Measurements from ENCODE around the gene SMAD7. TPM values are rescaled to one million over a fixed set of nuclear protein-coding genes. Genes with fewer than 3 reads are reported as not detected.

SMAD7 gene
- total RNA-seq, 2 donors from 2014 or later = 161 to 181 TPM

GRCh38 chr18:48951448-48952286 lies 902 bp upstream of the SMAD7 start:
- no peaks in the 10 kb centered on the region for H3K9me3 ChIP-seq (ENCODE audit: control insufficient read depth, low read length, poor library complexity, severe bottlenecking)
- Mint-ChIP-seq H3K27ac (peak overlapping the region; percentile 99), H3K4me1 (peaks cover 44% of the 10 kb centered on the region), H3K27me3 (no peaks in the 10 kb centered on the region), H3K36me3 (ENCODE audit: low read depth) (peaks cover 4% of the 10 kb centered on the region), H3K4me3 (peak overlapping the region; percentile 95)
- ATAC-seq (peak; percentile 54), DNase-seq (peak; percentile 67 to 81 (median 77))

- DNase-seq (no peak), ATAC-seq (peak; percentile 4)
- H3K4me1 Mint-ChIP-seq = peaks cover 39% of the 10 kb centered on the region
- H3K9me3 ChIP-seq (ENCODE audit: control insufficient read depth, low read length, poor library complexity, severe bottlenecking) = no peaks in the 10 kb centered on the region
- H3K27ac Mint-ChIP-seq = peak overlapping the region; percentile 96
- H3K36me3 Mint-ChIP-seq (ENCODE audit: low read depth) = peaks cover 4% of the 10 kb centered on the region
- H3K4me3 Mint-ChIP-seq = peak overlapping the region; percentile 95
- H3K27me3 Mint-ChIP-seq = no peaks in the 10 kb centered on the region
Measured at GRCh38 chr18:48949606-48950535, 894 bp downstream of the SMAD7 start.

- no peaks in the 10 kb centered on the region for H3K9me3 ChIP-seq (ENCODE audit: control insufficient read depth, low read length, poor library complexity, severe bottlenecking)
- Mint-ChIP-seq H3K27ac (peak overlapping the region; percentile 96), H3K27me3 (no peaks in the 10 kb centered on the region), H3K4me1 (peaks cover 43% of the 10 kb centered on the region), H3K4me3 (peak overlapping the region; percentile 95), H3K36me3 (ENCODE audit: low read depth) (peaks cover 4% of the 10 kb centered on the region)
- DNase-seq = peak; percentile 42 to 65 (median 53)
- ATAC-seq = peak; percentile 8
Measured at GRCh38 chr18:48949050-48949605, 1.6 kb downstream of the SMAD7 start.

GRCh38 chr18:48948112-48949049 lies 2.4 kb downstream of the SMAD7 start:
- DNase-seq (peak; percentile 42 to 45 (median 44)), ATAC-seq (peak; percentile 14)
- H3K27me3 Mint-ChIP-seq = no peaks in the 10 kb centered on the region
- H3K4me1 Mint-ChIP-seq = peaks cover 49% of the 10 kb centered on the region
- H3K36me3 Mint-ChIP-seq (ENCODE audit: low read depth) = peaks cover 6% of the 10 kb centered on the region
- peak overlapping the region; percentile 96 for H3K27ac Mint-ChIP-seq
- H3K4me3 Mint-ChIP-seq = peak overlapping the region; percentile 95
- H3K9me3 ChIP-seq (ENCODE audit: control insufficient read depth, low read length, poor library complexity, severe bottlenecking) = no peaks in the 10 kb centered on the region

GRCh38 chr18:48947560-48947959 lies 3.2 kb downstream of the SMAD7 start:
- no peak for ATAC-seq
- Mint-ChIP-seq H3K4me3 (peak overlapping the region; percentile 95), H3K4me1 (peaks cover 56% of the 10 kb centered on the region), H3K27ac (peak overlapping the region; percentile 96), H3K27me3 (no peaks in the 10 kb centered on the region), H3K36me3 (ENCODE audit: low read depth) (peaks cover 9% of the 10 kb centered on the region)
- DNase-seq = no peak
- no peaks in the 10 kb centered on the region for H3K9me3 ChIP-seq (ENCODE audit: control insufficient read depth, low read length, poor library complexity, severe bottlenecking)

- DNase-seq (no peak), ATAC-seq (no peak)
- no peaks in the 10 kb centered on the region for H3K27me3 Mint-ChIP-seq
- peaks cover 58% of the 10 kb centered on the region for H3K4me1 Mint-ChIP-seq
- peak overlapping the region; percentile 96 for H3K27ac Mint-ChIP-seq
- H3K9me3 ChIP-seq (ENCODE audit: control insufficient read depth, low read length, poor library complexity, severe bottlenecking) = no peaks in the 10 kb centered on the region
- H3K36me3 Mint-ChIP-seq (ENCODE audit: low read depth) = peaks cover 9% of the 10 kb centered on the region
- peak overlapping the region; percentile 95 for H3K4me3 Mint-ChIP-seq
Measured at GRCh38 chr18:48947092-48947491, 3.7 kb downstream of the SMAD7 start.

- DNase-seq (no peak), ATAC-seq (no peak)
- no peaks in the 10 kb centered on the region for H3K27me3 Mint-ChIP-seq
- H3K9me3 ChIP-seq (ENCODE audit: control insufficient read depth, low read length, poor library complexity, severe bottlenecking) = no peaks in the 10 kb centered on the region
- H3K4me1 Mint-ChIP-seq = peaks cover 65% of the 10 kb centered on the region
- H3K4me3 Mint-ChIP-seq = peak overlapping the region; percentile 95
- peak overlapping the region; percentile 98 for H3K27ac Mint-ChIP-seq
- peaks cover 9% of the 10 kb centered on the region for H3K36me3 Mint-ChIP-seq (ENCODE audit: low read depth)
Measured at GRCh38 chr18:48946329-48946835, 4.4 kb downstream of the SMAD7 start.

- H3K36me3 Mint-ChIP-seq (ENCODE audit: low read depth) = peaks cover 9% of the 10 kb centered on the region
- DNase-seq (no peak), ATAC-seq (no peak)
- H3K27ac Mint-ChIP-seq = peak overlapping the region; percentile 98
- H3K9me3 ChIP-seq (ENCODE audit: control insufficient read depth, low read length, poor library complexity, severe bottlenecking) = no peaks in the 10 kb centered on the region
- H3K4me1 Mint-ChIP-seq = peaks cover 69% of the 10 kb centered on the region
- no peaks in the 10 kb centered on the region for H3K27me3 Mint-ChIP-seq
- peak overlapping the region; percentile 95 for H3K4me3 Mint-ChIP-seq
Measured at GRCh38 chr18:48945953-48946217, 4.9 kb downstream of the SMAD7 start.

GRCh38 chr18:48944634-48945033 lies 6.1 kb downstream of the SMAD7 start:
- Mint-ChIP-seq H3K27ac (peak overlapping the region; percentile 98), H3K4me3 (peak overlapping the region; percentile 75), H3K4me1 (peaks cover 76% of the 10 kb centered on the region), H3K27me3 (no peaks in the 10 kb centered on the region), H3K36me3 (ENCODE audit: low read depth) (peaks cover 9% of the 10 kb centered on the region)
- DNase-seq (no peak), ATAC-seq (no peak)
- H3K9me3 ChIP-seq (ENCODE audit: control insufficient read depth, low read length, poor library complexity, severe bottlenecking) = no peaks in the 10 kb centered on the region

GRCh38 chr18:48943736-48944527 lies 6.8 kb downstream of the SMAD7 start:
- Mint-ChIP-seq H3K27me3 (no peaks in the 10 kb centered on the region), H3K4me3 (peak overlapping the region; percentile 75), H3K27ac (peak overlapping the region; percentile 98), H3K4me1 (peaks cover 76% of the 10 kb centered on the region), H3K36me3 (ENCODE audit: low read depth) (peaks cover 9% of the 10 kb centered on the region)
- no peaks in the 10 kb centered on the region for H3K9me3 ChIP-seq (ENCODE audit: control insufficient read depth, low read length, poor library complexity, severe bottlenecking)
- ATAC-seq (no peak), DNase-seq (no peak)

GRCh38 chr18:48943333-48943732 lies 7.4 kb downstream of the SMAD7 start:
- no peaks in the 10 kb centered on the region for H3K9me3 ChIP-seq (ENCODE audit: control insufficient read depth, low read length, poor library complexity, severe bottlenecking)
- ATAC-seq (no peak), DNase-seq (no peak)
- H3K27ac Mint-ChIP-seq = peak overlapping the region; percentile 98
- peaks cover 82% of the 10 kb centered on the region for H3K4me1 Mint-ChIP-seq
- H3K4me3 Mint-ChIP-seq = peak overlapping the region; percentile 80
- H3K27me3 Mint-ChIP-seq = no peaks in the 10 kb centered on the region
- peaks cover 9% of the 10 kb centered on the region for H3K36me3 Mint-ChIP-seq (ENCODE audit: low read depth)

All from T-helper 17 cell (primary cell).